OCI-M2 (cell line): ENCODE measurements around the gene TGFBRAP1.
"Not testable (repeated sequence)": the region's sequence is repeated elsewhere in the genome, so short reads cannot be mapped to it uniquely, and the experiment has no call there.

Experiments
- DNase-seq: peaks from one replicate; lab custom pipeline; 2025; ENCODE audit not compliant: unreplicated experiment; lab: John Stamatoyannopoulos, UW

Gene TGFBRAP1

GRCh38 chr2:105283532-105283931 is 46.0 kb downstream of the TGFBRAP1 start:
- DNase-seq: no peak

DNA sequence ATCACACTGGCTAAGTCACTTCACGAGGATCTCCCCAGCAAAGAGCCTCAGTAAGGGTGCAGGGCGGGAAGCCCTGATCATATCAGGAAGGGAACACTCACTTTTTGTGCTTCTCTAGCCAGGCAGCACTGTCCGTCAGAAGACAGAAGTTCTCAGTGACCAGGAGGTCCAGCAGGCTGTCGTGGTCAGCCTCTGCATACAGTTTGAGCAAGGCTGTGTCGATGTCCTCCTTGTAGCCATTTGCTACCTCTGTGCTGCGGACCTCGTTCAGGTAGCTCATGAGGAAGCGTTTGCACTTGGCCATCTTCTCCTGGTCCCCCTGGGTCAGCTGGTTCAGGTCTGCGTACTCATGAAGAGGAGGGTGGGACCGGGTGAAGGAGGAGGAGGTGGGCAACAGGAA is 49.3 kb downstream of the TGFBRAP1 start:
- no peak for DNase-seq

GRCh38 chr2:105279126-105279525 is 50.4 kb downstream of the TGFBRAP1 start:
- DNase-seq: no peak

GRCh38 chr2:105278654-105279053 is 50.9 kb downstream of the TGFBRAP1 start:
- no peak for DNase-seq

DNA sequence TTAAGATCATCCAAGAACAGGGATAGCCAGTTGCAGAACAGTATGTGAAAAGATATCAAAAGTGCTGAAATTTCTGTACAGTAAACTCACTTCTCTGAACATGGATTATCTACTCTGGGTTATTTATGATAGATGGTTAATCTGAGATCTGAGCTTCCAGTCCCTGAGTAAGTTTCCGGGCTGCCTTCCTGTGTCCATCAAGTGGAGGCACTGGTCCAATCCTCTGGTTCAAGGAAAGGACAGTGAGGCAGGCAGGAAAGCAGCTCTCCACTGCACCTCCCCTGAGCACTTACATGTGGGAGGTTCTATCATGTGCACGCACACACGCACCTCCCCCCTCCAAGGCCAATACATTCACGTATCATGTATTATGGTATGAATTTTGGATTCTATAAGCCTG is 55.5 kb downstream of the TGFBRAP1 start:
- no peak for DNase-seq

- no peak for DNase-seq
Measured at GRCh38 chr2:105272176-105272575, 57.4 kb downstream of the TGFBRAP1 start.

DNA sequence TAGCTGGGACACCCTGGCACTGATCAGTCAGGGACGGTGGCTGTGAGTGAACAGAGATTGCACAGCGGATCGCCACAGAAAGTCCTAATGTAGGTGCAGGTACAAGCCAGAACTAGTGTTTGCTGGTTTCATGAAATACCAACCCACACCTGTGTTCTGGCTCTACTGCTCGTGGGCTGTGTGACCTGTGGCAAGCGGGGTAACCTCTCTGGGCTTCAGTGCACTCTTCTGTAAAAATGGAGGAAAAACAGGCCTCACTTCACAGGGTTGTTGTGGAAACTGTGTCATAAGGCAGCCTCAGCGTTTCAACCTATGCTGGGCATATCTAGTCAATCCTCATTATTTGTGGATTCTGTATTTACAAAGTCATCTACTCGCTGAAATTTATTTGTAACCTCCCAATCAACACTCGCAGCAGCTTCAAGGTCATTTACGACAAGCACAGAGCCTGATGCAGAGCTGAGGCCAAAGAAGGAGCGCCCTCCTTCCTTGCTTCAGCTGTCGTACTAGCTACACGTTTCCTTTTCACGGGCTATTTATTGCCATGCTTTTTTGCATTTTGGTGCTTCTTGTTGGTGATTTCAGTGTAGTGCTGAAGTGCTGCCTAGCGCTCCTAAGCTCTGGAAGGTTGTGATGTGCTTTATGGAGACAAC is 58.0 kb downstream of the TGFBRAP1 start:
- no peak for DNase-seq

- no peak for DNase-seq
Measured at GRCh38 chr2:105269426-105269825, 60.1 kb downstream of the TGFBRAP1 start.

GRCh38 chr2:105262651-105263091 is 66.9 kb downstream of the TGFBRAP1 start:
- DNase-seq: no peak

DNA sequence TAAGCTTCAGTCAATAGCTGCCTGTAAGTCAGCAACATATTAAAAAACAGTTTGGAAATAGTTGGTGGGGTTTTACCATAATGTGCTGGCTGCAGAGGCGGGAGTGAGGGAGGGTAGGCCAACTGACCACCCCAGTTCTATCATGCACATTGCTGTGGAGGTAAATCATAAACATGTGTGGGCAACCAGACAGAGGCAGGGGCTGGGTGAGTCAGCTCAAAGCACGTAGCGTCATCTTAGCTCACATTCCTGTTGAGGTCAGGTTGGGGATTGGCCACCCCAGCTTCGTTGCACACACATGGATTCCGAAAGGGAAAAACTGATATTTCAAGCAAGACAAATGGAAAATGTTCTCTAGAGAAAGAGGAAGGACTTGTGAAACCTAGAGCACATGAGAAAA is 68.5 kb downstream of the TGFBRAP1 start:
- DNase-seq: no peak

DNA sequence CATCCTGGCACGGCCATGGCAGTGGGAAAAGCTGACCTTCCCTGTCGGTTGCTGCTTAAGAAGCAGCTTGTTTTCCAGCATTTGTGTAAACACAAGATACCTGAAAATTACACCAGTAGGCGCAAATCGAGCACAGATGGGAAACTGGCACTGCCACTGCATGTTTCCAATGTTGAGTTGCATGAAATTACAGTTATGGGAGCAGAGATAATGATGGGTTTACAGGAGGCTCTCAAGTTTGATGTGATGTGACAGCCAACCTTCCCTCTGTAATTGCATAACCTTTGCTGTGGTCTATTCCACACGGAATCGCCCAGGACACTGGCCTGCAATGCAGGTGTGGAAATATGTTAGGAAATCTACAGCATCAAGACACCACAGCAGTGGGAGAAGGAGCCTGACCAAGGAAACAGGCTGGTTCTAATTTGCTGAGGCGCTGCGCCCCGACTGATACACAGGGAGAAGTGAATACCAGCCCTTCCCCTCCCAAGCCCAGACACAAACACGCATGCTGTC is 70.6 kb downstream of the TGFBRAP1 start:
- no peak for DNase-seq

- DNase-seq: no peak
Measured at GRCh38 chr2:105257981-105258380, 71.6 kb downstream of the TGFBRAP1 start.

- DNase-seq: no peak
Measured at GRCh38 chr2:105256431-105257047, 73.0 kb downstream of the TGFBRAP1 start.

- no peak for DNase-seq
Measured at GRCh38 chr2:105255979-105256378, 73.6 kb downstream of the TGFBRAP1 start.

DNA sequence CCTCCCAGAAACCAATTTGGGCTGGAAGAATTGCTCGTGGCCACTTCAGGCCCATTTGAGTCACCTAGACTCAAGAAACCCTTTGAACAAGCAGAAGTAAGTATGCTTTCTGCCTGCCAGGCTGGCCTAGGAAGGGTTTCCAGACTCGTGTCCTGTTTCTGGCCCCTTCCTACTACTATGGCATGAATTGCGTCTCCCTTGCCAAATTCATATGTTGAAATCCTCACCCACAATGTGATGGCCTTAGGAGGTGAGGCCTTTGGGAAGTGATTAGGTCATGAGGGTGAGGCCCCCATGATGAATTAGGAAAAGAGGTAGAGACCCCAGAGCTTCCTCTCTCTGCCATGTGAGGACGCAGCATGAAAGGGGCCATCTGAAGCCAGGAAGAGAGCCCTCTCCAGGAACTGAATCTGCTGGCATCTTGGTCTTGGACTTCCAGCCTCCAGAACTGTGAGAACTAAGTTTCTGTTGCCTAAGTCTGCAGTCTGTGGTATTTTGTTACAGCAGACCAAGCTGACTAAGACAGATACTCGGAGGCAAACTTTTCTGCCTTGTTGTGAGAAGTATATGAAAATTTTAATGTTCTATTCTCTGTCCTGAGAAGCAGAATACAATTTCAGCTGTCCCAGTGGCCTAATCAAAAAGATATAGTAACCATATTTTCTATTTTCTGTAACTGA is 74.9 kb downstream of the TGFBRAP1 start:
- DNase-seq: no peak

- DNase-seq: no peak
Measured at GRCh38 chr2:105252271-105252670, 77.3 kb downstream of the TGFBRAP1 start.

- not testable (repeated sequence) for DNase-seq
Measured at GRCh38 chr2:105251016-105251648, 78.4 kb downstream of the TGFBRAP1 start.

GRCh38 chr2:105249891-105250290 is 79.6 kb downstream of the TGFBRAP1 start:
- DNase-seq: no peak

DNA sequence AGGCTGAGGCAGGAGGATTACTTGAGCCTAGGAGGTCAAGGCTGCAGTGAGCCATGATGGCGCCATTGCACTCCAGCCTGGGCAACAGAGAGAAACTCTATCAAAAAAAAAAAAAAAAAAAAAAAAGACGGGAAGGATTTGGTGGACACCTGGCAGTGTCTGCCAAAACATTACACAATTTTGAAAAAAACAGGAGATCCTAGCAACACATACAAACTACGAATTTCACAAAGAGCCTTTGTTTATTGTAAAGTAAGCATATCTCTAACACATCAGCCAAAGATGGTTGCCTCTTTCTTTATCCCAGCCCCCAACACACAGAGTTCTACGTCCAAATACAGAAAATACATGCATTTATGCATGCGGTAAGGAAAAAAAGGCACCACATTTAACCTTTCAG is 80.4 kb downstream of the TGFBRAP1 start:
- DNase-seq: no peak

- DNase-seq: no peak
Measured at GRCh38 chr2:105248316-105249070, 81.0 kb downstream of the TGFBRAP1 start.

- DNase-seq: no peak
Measured at GRCh38 chr2:105244451-105244850, 85.1 kb downstream of the TGFBRAP1 start.
